Measurements from ENCODE around the gene TNIK.
"Not testable (repeated sequence)": the region's sequence is repeated elsewhere in the genome, so short reads cannot be mapped to it uniquely, and the experiment has no call there.

TNIK gene

GRCh38 chr3:171445620-171446204 is 14.5 kb downstream of the TNIK start:
- DNase-seq, result no peak

- no peak for DNase-seq
Observed at GRCh38 chr3:171444001-171444690, 16.1 kb downstream of the TNIK start.

- DNase-seq, result no peak
Observed at GRCh38 chr3:171443211-171443957, 16.8 kb downstream of the TNIK start.

GRCh38 chr3:171442184-171442583 is 18.0 kb downstream of the TNIK start:
- no peak for DNase-seq

DNA sequence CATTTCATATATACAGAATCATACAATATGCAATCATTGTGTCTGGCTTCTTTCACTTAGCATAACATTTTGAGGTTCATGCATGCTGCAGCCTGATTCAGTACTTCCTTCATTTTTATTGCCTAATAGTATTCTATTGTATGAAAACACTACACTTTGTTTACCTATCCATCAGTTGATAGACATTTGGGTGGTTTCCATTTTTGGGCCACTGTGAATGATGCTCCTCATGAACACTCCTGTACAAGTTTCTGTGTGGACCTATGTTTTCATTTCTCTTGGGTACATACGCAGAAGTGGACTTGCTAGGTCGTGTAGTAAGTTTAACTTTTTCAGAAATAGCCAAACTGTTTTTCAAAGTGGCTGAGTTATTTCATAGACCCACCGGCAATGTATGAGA is 18.8 kb downstream of the TNIK start:
- DNase-seq, result no peak

GRCh38 chr3:171439996-171440395 is 20.2 kb downstream of the TNIK start:
- no peak for DNase-seq

- no peak for DNase-seq
Observed at GRCh38 chr3:171437115-171437756, 23.0 kb downstream of the TNIK start.

GRCh38 chr3:171436380-171436779 is 23.8 kb downstream of the TNIK start:
- no peak for DNase-seq

GRCh38 chr3:171435757-171436156 is 24.4 kb downstream of the TNIK start:
- DNase-seq, result no peak

DNA sequence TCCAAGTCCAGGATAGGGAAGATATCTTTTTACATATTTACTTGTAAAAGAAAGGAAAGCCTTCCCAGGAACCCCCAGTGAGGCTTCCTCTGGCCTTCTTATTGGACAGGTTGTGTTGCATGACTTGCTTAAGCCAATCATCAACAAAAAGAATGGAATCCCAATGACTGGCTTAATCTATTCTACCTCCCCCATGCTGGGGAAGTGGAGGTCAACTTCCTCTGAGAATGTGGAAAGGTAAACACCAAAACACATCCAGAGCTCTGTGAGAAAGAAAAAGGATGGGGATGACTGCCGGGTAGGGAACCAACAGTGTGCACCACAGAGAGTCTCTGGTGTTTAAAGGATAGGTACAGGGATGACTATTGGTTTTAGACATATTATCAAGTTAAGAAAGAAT is 25.1 kb downstream of the TNIK start:
- no peak for DNase-seq

DNA sequence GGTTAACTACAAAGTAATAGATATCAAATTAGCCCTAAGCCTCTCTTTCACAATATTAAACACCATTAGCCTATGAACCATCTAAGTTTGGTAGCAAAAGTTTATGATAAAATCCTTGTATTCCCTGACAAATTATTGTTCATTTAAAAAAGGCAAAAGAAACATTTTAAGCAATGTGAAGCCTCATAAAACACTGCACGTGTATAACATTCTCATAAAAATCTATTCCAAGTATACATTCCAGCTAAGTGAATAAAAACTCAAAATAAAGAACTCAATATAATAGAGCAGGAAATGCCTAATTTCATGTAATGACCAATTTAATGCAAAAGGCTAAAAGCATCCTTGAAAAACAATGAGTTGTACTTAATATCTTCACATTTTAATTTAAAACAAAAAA is 27.7 kb downstream of the TNIK start:
- DNase-seq, result no peak

DNA sequence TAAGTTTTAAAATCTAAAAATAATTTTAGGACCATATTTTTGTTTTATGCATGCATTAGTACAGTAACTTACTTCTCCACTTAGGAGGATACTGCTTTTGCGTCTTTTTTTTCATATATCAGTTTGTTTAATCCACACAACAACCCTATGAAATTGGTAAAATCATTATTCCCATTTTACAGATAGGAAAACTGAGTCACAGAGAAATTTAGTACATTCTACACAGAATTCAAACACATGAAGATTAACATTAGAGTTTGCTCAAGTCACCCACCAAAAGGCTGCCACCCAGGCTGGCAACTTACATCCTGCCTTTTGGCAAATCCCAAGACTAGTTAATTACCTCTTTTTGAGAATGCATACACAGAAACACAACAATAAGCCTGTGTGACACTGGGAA is 28.7 kb downstream of the TNIK start:
- DNase-seq, result no peak

DNA sequence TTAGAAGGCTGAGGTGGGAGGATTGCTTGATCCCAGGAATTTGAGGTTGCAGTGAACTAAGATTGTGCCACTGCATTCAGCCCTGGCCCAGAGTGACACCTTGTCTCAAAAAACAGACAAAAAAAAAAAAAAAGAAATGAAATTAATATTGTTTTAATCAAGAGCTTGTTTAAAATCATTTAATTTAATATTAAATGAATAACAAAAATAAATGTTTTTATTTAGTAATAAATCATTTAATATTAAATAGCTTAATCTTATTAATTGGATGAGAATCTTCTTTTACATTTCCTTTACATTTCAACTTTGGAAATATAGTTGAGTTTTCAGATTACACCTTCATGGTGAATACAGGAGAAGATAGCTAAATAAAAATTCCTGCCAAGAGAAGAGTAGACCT is 29.7 kb downstream of the TNIK start:
- DNase-seq, result no peak

GRCh38 chr3:171429635-171430034 is 30.6 kb downstream of the TNIK start:
- no peak for DNase-seq

DNA sequence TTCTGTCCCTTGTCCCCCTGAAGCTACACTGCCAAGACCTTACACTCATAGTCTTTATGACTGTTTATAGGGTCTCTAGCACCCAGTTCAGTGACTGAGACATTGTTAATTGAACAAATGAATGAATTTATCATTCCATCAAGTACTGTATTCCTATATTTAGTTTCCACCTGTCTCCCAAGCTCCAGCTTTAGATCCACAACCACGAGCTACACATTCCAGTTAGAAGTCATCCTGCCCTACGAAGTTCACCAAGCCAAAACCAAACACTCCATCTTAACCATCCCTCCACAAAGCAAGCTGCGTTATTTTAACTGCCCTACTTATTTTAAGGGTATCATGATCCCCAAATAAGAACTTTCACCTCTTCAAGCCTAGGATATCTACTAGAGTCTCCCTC is 31.3 kb downstream of the TNIK start:
- DNase-seq, result no peak

DNA sequence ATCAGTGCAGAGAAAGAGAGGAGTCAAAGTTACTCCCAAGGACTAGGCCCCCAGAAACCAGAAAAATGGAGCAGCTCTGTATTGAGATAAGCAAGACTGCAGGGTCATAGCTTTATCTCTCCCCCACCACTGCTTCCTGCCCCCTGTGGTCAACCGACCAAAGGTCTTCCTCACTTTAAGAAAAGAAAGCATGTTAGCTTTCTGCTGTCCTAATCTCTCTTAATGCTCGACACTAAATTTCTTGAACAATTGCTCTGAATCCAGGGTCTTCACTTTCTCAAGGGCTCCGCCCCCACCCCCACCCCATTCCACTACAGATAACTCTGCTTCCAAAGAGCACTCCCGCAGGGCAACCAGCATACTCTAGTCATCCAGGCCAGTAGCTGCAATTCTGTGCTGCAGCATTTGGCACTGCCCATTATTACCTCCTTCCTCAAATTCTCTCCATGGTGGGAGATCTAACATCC is 31.9 kb downstream of the TNIK start:
- DNase-seq, result no peak

- DNase-seq, result no peak
Observed at GRCh38 chr3:171427771-171428320, 32.4 kb downstream of the TNIK start.

DNA sequence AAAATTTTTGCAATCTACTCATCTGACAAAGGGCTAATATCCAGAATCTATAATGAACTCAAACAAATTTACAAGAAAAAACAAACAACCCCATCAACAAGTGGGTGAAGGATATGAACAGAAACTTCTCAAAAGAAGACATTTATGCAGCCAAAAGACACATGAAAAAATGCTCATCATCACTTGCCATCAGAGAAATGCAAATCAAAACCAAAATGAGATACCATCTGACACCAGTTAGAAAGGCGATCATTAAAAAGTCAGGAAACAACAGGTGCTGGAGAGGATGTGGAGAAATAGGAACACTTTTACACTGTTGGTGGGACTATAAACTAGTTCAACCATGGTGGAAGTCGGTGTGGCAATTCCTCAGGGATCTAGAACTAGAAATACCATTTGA is 36.1 kb downstream of the TNIK start:
- DNase-seq, result not testable (repeated sequence)

DNA sequence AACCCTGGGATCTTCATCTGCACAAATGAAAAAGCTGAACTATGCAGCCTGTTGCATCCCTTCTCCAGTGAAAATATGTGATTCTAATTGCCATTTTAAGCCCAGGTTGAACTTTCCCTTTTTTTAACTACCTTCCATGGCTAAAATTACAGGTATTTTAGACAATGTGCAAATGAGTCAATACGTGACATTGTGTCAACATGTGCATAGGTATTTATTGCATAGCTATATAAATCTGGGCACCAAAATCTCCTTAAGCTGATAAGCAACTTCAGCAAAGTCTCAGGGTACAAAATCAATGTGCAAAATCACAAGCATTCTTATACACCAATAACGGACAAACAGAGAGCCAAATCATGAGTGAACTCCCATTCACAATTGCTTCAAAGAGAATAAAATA is 37.4 kb downstream of the TNIK start:
- DNase-seq, result not testable (repeated sequence)

- DNase-seq, result no peak
Observed at GRCh38 chr3:171420667-171421066, 39.5 kb downstream of the TNIK start.

DNA sequence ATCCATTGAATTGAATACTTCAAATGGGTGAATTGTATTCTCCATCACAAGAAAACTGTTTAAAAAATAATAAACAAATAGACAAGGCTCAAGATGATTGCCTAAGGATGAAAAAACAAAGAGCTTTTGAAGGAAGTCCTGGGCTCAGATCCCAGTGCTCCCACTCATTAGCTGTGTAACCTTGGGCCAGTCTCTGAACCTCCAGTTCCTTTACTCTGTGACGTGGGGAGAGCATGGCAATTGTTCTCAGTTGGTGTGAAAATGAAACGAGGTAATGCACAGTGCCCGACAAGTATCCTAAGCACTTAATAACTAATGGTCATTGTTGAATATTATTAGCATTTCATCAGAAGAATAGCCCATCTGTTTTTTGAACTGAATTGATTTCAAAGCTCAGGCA is 40.7 kb downstream of the TNIK start:
- DNase-seq, result no peak

DNA sequence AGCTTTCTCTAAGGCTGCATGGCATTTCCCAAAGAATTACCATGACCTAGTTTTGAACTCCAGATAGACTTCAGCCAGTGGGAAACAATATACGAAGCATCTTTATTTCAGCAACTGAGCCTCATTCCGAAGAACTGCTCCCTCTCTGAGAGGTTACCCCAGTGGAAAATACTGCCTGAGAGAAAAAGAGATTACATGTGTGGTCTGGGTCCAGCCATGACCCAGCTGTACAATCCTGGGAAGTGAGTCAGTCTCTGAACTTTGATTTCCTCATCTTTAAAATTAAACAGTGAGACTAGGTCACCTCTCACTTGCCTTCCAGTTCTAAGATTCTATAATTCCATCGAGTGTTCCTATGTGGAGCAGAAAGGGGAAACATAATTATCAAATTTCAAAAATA is 42.4 kb downstream of the TNIK start:
- no peak for DNase-seq

GRCh38 chr3:171417137-171417536 is 43.1 kb downstream of the TNIK start:
- no peak for DNase-seq

Measured in SHP77 treated with DMSO at 0.1 percent for 48 hours (cell line).